ENCODE data around the gene SPINK9.
A peak's percentile ranks its signal among the peaks of the same experiment; 100 is the strongest.
"Not testable (repeated sequence)": the region's sequence is repeated elsewhere in the genome, so short reads cannot be mapped to it uniquely, and the experiment has no call there.

Gene SPINK9

GRCh38 chr5:148314731-148315130, 20.6 kb upstream of the SPINK9 start:
- TF ChIP-seq SPI1 (IDR thresholded peaks at IDR 0.05; ENCODE audit: low read depth, low read length) (no peak), POU2F2 (IDR thresholded peaks at IDR 0.05; ENCODE audit: low read depth, low read length) (no peak), PAX5 (IDR thresholded peaks at IDR 0.05; ENCODE audit: insufficient read depth, low read length, severe bottlenecking) (no peak), POLR2A (IDR thresholded peaks at IDR 0.05; ENCODE audit: low read depth, low read length) (no peak)
- FAIRE-seq (no peak), DNase-seq (ENCODE audit: insufficient read length, low spot score) (no peak)

DNA sequence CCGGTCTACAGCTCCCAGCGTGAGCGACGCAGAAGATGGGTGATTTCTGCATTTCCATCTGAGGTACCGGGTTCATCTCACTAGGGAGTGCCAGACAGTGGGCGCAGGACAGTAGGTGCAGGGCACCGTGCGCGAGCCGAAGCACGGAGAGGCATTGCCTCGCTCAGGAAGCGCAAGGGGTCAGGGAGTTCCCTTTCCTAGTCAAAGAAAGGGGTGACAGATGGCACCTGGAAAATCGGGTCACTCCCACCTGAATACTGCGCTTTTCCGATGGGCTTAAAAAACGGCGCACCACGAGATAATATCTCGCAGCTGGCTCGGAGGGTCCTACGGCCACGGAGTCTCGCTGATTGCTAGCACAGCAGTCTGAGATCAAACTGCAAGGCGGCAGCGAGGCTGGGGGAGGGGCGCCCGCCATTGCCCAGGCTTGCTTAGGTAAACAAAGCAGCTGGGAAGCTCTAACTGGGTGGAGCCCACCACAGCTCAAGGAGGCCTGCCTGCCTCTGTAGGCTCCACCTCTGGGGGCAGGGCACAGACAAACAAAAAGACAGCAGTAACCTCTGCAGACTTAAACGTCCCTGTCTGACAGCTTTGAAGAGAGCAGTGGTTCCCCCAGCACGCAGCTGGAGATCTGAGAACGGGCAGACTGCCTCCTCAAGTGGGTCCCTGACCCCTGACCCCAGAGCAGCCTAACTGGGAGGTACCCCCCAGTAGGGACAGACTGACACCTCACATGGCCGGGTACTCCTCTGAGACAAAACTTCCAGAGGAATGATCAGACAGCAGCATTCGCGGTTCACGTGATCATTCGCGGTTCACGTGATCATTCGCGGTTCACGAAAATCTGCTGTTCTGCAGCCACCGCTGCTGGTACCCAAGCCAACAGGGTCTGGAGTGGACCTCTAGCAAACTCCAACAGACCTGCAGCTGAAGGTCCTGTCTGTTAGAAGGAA, 15.1 kb upstream of the SPINK9 start:
- not testable (repeated sequence) for FAIRE-seq; DNase-seq (ENCODE audit: insufficient read length, low spot score)

DNA sequence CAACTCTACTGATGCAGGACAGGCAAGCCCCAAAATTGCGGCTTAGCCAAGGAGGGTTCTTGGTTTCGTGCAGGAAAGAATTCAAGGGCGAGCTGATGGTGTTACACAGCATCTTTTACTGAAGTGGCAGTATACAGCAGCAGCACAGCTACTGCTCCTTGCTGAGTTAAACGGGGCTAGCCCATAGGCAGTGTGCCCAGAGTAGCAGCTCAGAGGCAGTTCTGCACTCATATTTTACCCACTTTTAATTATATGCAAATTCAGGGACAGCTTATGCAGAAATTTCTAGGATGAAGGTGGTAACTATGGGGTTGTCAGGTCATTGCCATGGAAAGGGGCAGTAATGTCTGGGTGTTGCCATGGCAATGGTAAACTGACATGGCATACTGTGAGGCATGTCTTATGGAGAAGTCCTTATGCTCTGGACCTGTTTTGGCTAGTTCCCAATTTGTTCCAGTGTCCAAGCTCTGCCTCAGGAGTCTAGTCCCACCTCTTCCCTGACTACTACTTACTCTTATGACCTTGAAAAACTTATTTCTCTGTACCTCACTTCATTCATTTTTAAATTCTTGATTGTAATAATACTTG, 2.0 kb upstream of the SPINK9 start:
- DNase-seq (ENCODE audit: insufficient read length, low spot score) (no peak), FAIRE-seq (no peak)
- TF ChIP-seq POLR2A (IDR thresholded peaks at IDR 0.05; ENCODE audit: low read depth, low read length) (no peak), POU2F2 (IDR thresholded peaks at IDR 0.05; ENCODE audit: low read depth, low read length) (no peak), PAX5 (IDR thresholded peaks at IDR 0.05; ENCODE audit: insufficient read depth, low read length, severe bottlenecking) (no peak), TAF1 (IDR thresholded peaks at IDR 0.05; ENCODE audit: low read depth, low read length) (no peak), POLR2AphosphoS5 (IDR thresholded peaks at IDR 0.05; ENCODE audit: low read depth, low read length) (no peak), SPI1 (IDR thresholded peaks at IDR 0.05; ENCODE audit: low read depth, low read length) (no peak)

DNA sequence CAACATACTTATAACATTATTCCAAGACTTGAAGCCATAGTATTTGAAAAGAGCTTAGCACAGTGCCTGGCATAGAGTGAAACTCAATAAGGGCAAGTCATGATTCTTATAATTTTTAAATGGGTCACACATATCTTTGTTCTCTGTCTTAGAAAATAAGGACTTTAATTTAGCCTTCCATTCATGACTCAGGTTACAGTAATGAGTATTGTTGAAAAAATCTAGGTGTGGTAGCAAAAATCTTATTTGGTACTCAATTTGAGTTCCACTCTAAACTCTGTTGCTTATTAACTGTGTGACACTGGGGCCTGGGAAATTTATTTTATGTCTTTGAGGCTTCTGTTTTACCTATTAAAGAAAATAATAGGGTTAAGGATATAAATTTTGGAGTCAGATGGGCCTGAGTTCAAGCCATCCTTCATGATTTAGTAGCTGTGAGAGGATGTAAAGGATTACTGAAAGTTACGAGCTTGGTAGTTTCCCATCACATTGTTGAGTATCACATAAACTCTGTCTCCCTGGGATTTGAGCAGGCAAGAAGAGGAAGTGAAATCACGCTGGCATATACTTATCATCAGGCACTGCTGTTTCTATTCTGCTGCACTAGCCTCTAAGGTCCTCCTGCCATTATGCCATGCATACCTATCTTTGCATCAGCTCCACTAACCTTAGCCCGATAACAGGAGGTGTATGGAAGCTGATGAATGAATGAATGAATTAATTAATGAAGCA, 1.5 kb downstream of the SPINK9 start:
- TF ChIP-seq SPI1 (IDR thresholded peaks at IDR 0.05; ENCODE audit: low read depth, low read length) = peak; percentile 83
- TF ChIP-seq POLR2A (IDR thresholded peaks at IDR 0.05; ENCODE audit: low read depth, low read length) = no peak
- no peak for TF ChIP-seq PAX5 (IDR thresholded peaks at IDR 0.05; ENCODE audit: insufficient read depth, low read length, severe bottlenecking)
- FAIRE-seq = no peak
- DNase-seq (ENCODE audit: insufficient read length, low spot score) = no peak

GRCh38 chr5:148342371-148343045, 7.1 kb downstream of the SPINK9 start:
- no peak for FAIRE-seq
- DNase-seq (ENCODE audit: insufficient read length, low spot score) = no peak
- no peak for TF ChIP-seq POLR2A (IDR thresholded peaks at IDR 0.05; ENCODE audit: low read depth, low read length)
- TF ChIP-seq SPI1 (IDR thresholded peaks at IDR 0.05; ENCODE audit: low read depth, low read length) = no peak
- TF ChIP-seq TAF1 (IDR thresholded peaks at IDR 0.05; ENCODE audit: low read depth, low read length) = no peak
- TF ChIP-seq PAX5 (IDR thresholded peaks at IDR 0.05; ENCODE audit: insufficient read depth, low read length, severe bottlenecking) = no peak
- no peak for TF ChIP-seq POU2F2 (IDR thresholded peaks at IDR 0.05; ENCODE audit: low read depth, low read length)
- TF ChIP-seq POLR2AphosphoS5 (IDR thresholded peaks at IDR 0.05; ENCODE audit: low read depth, low read length) = no peak

GRCh38 chr5:148343046-148343407, 7.7 kb downstream of the SPINK9 start:
- FAIRE-seq (no peak), DNase-seq (ENCODE audit: insufficient read length, low spot score) (no peak)
- TF ChIP-seq POLR2A (IDR thresholded peaks at IDR 0.05; ENCODE audit: low read depth, low read length) (no peak), POLR2AphosphoS5 (IDR thresholded peaks at IDR 0.05; ENCODE audit: low read depth, low read length) (no peak), POU2F2 (IDR thresholded peaks at IDR 0.05; ENCODE audit: low read depth, low read length) (no peak), TAF1 (IDR thresholded peaks at IDR 0.05; ENCODE audit: low read depth, low read length) (no peak), SPI1 (IDR thresholded peaks at IDR 0.05; ENCODE audit: low read depth, low read length) (no peak), PAX5 (IDR thresholded peaks at IDR 0.05; ENCODE audit: insufficient read depth, low read length, severe bottlenecking) (no peak)

- DNase-seq (ENCODE audit: insufficient read length, low spot score) (no peak), FAIRE-seq (no peak)
- no peak for TF ChIP-seq PAX5 (IDR thresholded peaks at IDR 0.05; ENCODE audit: insufficient read depth, low read length, severe bottlenecking)
- no peak for TF ChIP-seq TAF1 (IDR thresholded peaks at IDR 0.05; ENCODE audit: low read depth, low read length)
These were observed 8.5 kb downstream of the SPINK9 start for GRCh38 chr5:148343603-148344487.

- no peak for TF ChIP-seq POLR2A (IDR thresholded peaks at IDR 0.05; ENCODE audit: low read depth, low read length)
- TF ChIP-seq SPI1 (IDR thresholded peaks at IDR 0.05; ENCODE audit: low read depth, low read length) = no peak
- no peak for TF ChIP-seq PAX5 (IDR thresholded peaks at IDR 0.05; ENCODE audit: insufficient read depth, low read length, severe bottlenecking)
- TF ChIP-seq POU2F2 (IDR thresholded peaks at IDR 0.05; ENCODE audit: low read depth, low read length) = no peak
- no peak for TF ChIP-seq POLR2AphosphoS5 (IDR thresholded peaks at IDR 0.05; ENCODE audit: low read depth, low read length)
- no peak for TF ChIP-seq TAF1 (IDR thresholded peaks at IDR 0.05; ENCODE audit: low read depth, low read length)
- no peak for FAIRE-seq
These were observed 12.3 kb downstream of the SPINK9 start for GRCh38 chr5:148347706-148348105.

GRCh38 chr5:148352696-148353095, 17.3 kb downstream of the SPINK9 start:
- DNase-seq (ENCODE audit: insufficient read length, low spot score) = no peak
- no peak for FAIRE-seq
- TF ChIP-seq POLR2AphosphoS5 (IDR thresholded peaks at IDR 0.05; ENCODE audit: low read depth, low read length) = no peak
- TF ChIP-seq POU2F2 (IDR thresholded peaks at IDR 0.05; ENCODE audit: low read depth, low read length) = no peak
- no peak for TF ChIP-seq SPI1 (IDR thresholded peaks at IDR 0.05; ENCODE audit: low read depth, low read length)
- TF ChIP-seq POLR2A (IDR thresholded peaks at IDR 0.05; ENCODE audit: low read depth, low read length) = no peak

More at GRCh38 chr5:148347706-148348105, 12.3 kb downstream of the SPINK9 start:
- no peak for DNase-seq (ENCODE audit: insufficient read length, low spot score)
